Measurements from ENCODE around the gene CNTNAP2.

CNTNAP2 gene

GRCh38 chr7:146773506-146773905 is 656.9 kb downstream of the CNTNAP2 start:
- no peak overlapping the region for H3K27ac ChIP-seq (ENCODE audit: low read depth, low read length)
- no peaks in the 10 kb centered on the region for H3K4me1 ChIP-seq (ENCODE audit: control insufficient read depth, insufficient read depth, low read length, unreplicated experiment)
- no peaks in the 10 kb centered on the region for H3K36me3 ChIP-seq (ENCODE audit: insufficient read depth, low read length)
- no peak overlapping the region for H2AFZ ChIP-seq (ENCODE audit: low read length, unreplicated experiment)
- H3K4me3 ChIP-seq (ENCODE audit: low read depth, low read length): no peak overlapping the region
- H3K27me3 ChIP-seq (ENCODE audit: insufficient read depth, low read length): no peaks in the 10 kb centered on the region
- H3K79me2 ChIP-seq (ENCODE audit: control insufficient read depth, insufficient read depth, low read length, unreplicated experiment): no peaks in the 10 kb centered on the region

- no peaks in the 10 kb centered on the region for H3K27me3 ChIP-seq (ENCODE audit: insufficient read depth, low read length)
- H3K36me3 ChIP-seq (ENCODE audit: insufficient read depth, low read length): no peaks in the 10 kb centered on the region
- H3K27ac ChIP-seq (ENCODE audit: low read depth, low read length): no peak overlapping the region
- H2AFZ ChIP-seq (ENCODE audit: low read length, unreplicated experiment): no peak overlapping the region
- H3K4me1 ChIP-seq (ENCODE audit: control insufficient read depth, insufficient read depth, low read length, unreplicated experiment): no peaks in the 10 kb centered on the region
- no peaks in the 10 kb centered on the region for H3K79me2 ChIP-seq (ENCODE audit: control insufficient read depth, insufficient read depth, low read length, unreplicated experiment)
- no peak overlapping the region for H3K4me3 ChIP-seq (ENCODE audit: low read depth, low read length)
Observed at GRCh38 chr7:146781352-146782116, 664.9 kb downstream of the CNTNAP2 start.

GRCh38 chr7:146787266-146787665 is 670.7 kb downstream of the CNTNAP2 start:
- no peaks in the 10 kb centered on the region for H3K27me3 ChIP-seq (ENCODE audit: insufficient read depth, low read length)
- no peaks in the 10 kb centered on the region for H3K4me1 ChIP-seq (ENCODE audit: control insufficient read depth, insufficient read depth, low read length, unreplicated experiment)
- no peaks in the 10 kb centered on the region for H3K36me3 ChIP-seq (ENCODE audit: insufficient read depth, low read length)
- H3K79me2 ChIP-seq (ENCODE audit: control insufficient read depth, insufficient read depth, low read length, unreplicated experiment): no peaks in the 10 kb centered on the region
- no peak overlapping the region for H3K4me3 ChIP-seq (ENCODE audit: low read depth, low read length)
- no peak overlapping the region for H2AFZ ChIP-seq (ENCODE audit: low read length, unreplicated experiment)
- H3K27ac ChIP-seq (ENCODE audit: low read depth, low read length): no peak overlapping the region

GRCh38 chr7:146788008-146788407 is 671.4 kb downstream of the CNTNAP2 start:
- Histone ChIP-seq H3K79me2 (ENCODE audit: control insufficient read depth, insufficient read depth, low read length, unreplicated experiment) (no peaks in the 10 kb centered on the region), H3K27me3 (ENCODE audit: insufficient read depth, low read length) (no peaks in the 10 kb centered on the region), H3K4me1 (ENCODE audit: control insufficient read depth, insufficient read depth, low read length, unreplicated experiment) (no peaks in the 10 kb centered on the region), H3K27ac (ENCODE audit: low read depth, low read length) (no peak overlapping the region), H2AFZ (ENCODE audit: low read length, unreplicated experiment) (no peak overlapping the region), H3K36me3 (ENCODE audit: insufficient read depth, low read length) (no peaks in the 10 kb centered on the region), H3K4me3 (ENCODE audit: low read depth, low read length) (no peak overlapping the region)

DNA sequence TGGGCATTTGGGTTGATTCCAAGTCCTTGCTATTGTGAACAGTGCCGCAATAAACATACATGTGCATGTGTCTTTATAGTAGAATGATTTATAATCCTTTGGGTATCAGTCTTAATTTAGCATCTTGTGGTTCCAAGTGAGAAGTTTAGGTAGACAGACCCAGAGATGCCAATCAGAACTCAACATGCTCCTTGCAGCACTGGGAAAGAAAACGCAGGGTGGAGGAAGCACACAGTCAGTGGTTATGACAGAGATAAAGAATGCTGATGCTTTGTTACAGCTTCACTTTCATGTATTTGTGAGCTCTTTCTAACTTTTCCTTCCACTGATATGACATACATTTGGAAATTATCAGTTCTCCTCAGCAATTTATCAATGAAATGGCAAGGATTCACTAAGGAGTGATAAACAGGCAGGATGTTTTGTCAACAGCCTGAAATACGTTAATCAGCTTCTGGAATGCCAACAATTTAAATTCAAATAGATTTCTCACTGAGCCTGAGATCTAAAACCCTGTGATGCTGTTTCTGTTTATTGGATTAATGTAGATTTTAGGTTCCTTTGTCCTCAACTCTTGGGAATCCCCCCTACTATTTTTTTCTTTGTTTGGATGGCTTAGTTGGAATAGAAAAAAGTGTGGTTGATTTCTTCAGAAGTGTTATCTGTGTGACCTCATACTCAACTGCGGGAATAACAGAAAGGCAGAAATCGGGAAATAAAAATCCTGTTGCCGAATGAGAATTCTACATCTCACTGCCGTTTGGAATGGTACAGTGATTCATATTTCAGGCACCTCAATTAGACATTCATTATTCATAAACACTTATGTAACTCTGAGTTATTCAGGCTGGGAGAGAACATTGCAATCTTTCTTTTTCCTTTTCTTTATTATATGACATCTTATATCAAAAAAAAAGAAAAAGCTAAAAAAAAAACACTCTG is 675.0 kb downstream of the CNTNAP2 start:
- Histone ChIP-seq H3K4me1 (ENCODE audit: control insufficient read depth, insufficient read depth, low read length, unreplicated experiment) (no peaks in the 10 kb centered on the region), H3K36me3 (ENCODE audit: insufficient read depth, low read length) (no peaks in the 10 kb centered on the region), H3K79me2 (ENCODE audit: control insufficient read depth, insufficient read depth, low read length, unreplicated experiment) (no peaks in the 10 kb centered on the region), H3K27ac (ENCODE audit: low read depth, low read length) (no peak overlapping the region), H3K27me3 (ENCODE audit: insufficient read depth, low read length) (no peaks in the 10 kb centered on the region), H2AFZ (ENCODE audit: low read length, unreplicated experiment) (no peak overlapping the region), H3K4me3 (ENCODE audit: low read depth, low read length) (no peak overlapping the region)

- no peak overlapping the region for H2AFZ ChIP-seq (ENCODE audit: low read length, unreplicated experiment)
- no peak overlapping the region for H3K27ac ChIP-seq (ENCODE audit: low read depth, low read length)
- H3K79me2 ChIP-seq (ENCODE audit: control insufficient read depth, insufficient read depth, low read length, unreplicated experiment): no peaks in the 10 kb centered on the region
- no peaks in the 10 kb centered on the region for H3K36me3 ChIP-seq (ENCODE audit: insufficient read depth, low read length)
- H3K4me1 ChIP-seq (ENCODE audit: control insufficient read depth, insufficient read depth, low read length, unreplicated experiment): no peaks in the 10 kb centered on the region
- H3K27me3 ChIP-seq (ENCODE audit: insufficient read depth, low read length): no peaks in the 10 kb centered on the region
- H3K4me3 ChIP-seq (ENCODE audit: low read depth, low read length): no peak overlapping the region
Observed at GRCh38 chr7:146804620-146805019, 688.0 kb downstream of the CNTNAP2 start.

DNA sequence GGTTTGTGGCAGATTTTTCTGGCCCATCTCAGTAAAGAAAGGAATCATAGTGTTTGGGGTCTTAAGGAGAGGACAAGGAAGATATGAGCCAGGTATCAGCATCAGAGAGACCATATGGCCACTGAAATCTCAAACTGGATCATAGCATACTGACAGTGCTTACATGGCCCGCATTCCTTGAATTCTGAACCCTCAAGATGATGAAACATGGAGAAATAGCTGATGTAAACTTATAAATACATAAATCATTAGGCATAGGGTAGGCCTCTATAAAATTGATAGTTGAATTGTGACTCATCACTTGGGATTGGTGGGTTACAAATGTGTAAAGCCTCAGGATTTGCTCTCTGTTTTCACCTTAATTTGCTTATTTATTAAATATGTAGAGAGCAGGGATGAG is 688.5 kb downstream of the CNTNAP2 start:
- no peaks in the 10 kb centered on the region for H3K36me3 ChIP-seq (ENCODE audit: insufficient read depth, low read length)
- no peak overlapping the region for H2AFZ ChIP-seq (ENCODE audit: low read length, unreplicated experiment)
- no peak overlapping the region for H3K27ac ChIP-seq (ENCODE audit: low read depth, low read length)
- no peaks in the 10 kb centered on the region for H3K27me3 ChIP-seq (ENCODE audit: insufficient read depth, low read length)
- H3K4me3 ChIP-seq (ENCODE audit: low read depth, low read length): no peak overlapping the region
- no peaks in the 10 kb centered on the region for H3K79me2 ChIP-seq (ENCODE audit: control insufficient read depth, insufficient read depth, low read length, unreplicated experiment)
- H3K4me1 ChIP-seq (ENCODE audit: control insufficient read depth, insufficient read depth, low read length, unreplicated experiment): no peaks in the 10 kb centered on the region

- Histone ChIP-seq H3K79me2 (ENCODE audit: control insufficient read depth, insufficient read depth, low read length, unreplicated experiment) (no peaks in the 10 kb centered on the region), H3K36me3 (ENCODE audit: insufficient read depth, low read length) (no peaks in the 10 kb centered on the region), H3K27ac (ENCODE audit: low read depth, low read length) (no peak overlapping the region), H2AFZ (ENCODE audit: low read length, unreplicated experiment) (no peak overlapping the region), H3K4me1 (ENCODE audit: control insufficient read depth, insufficient read depth, low read length, unreplicated experiment) (no peaks in the 10 kb centered on the region), H3K27me3 (ENCODE audit: insufficient read depth, low read length) (no peaks in the 10 kb centered on the region), H3K4me3 (ENCODE audit: low read depth, low read length) (no peak overlapping the region)
Observed at GRCh38 chr7:146826329-146826728, 709.7 kb downstream of the CNTNAP2 start.

- no peaks in the 10 kb centered on the region for H3K4me1 ChIP-seq (ENCODE audit: control insufficient read depth, insufficient read depth, low read length, unreplicated experiment)
- no peaks in the 10 kb centered on the region for H3K79me2 ChIP-seq (ENCODE audit: control insufficient read depth, insufficient read depth, low read length, unreplicated experiment)
- no peak overlapping the region for H3K4me3 ChIP-seq (ENCODE audit: low read depth, low read length)
- H3K27me3 ChIP-seq (ENCODE audit: insufficient read depth, low read length): no peaks in the 10 kb centered on the region
- no peak overlapping the region for H3K27ac ChIP-seq (ENCODE audit: low read depth, low read length)
- no peak overlapping the region for H2AFZ ChIP-seq (ENCODE audit: low read length, unreplicated experiment)
- H3K36me3 ChIP-seq (ENCODE audit: insufficient read depth, low read length): no peaks in the 10 kb centered on the region
Observed at GRCh38 chr7:146830686-146831085, 714.1 kb downstream of the CNTNAP2 start.

DNA sequence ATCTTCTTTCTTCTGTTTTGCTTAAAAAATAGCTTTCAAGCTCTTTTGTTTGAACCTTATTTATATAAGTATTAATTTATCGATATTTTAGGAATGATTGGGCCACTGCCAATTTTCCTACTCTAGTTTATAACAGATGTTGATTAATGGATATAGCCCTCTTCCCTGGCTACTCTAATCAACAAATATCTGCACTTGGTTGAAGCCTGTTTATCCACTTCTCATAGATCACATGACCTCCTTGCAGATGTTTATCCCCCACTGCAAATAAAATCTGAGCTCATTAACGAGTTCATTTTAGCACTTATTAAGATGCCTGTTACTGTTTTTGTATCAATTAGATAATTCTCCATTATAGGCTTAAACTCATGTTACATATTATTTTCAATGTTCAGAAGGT is 715.3 kb downstream of the CNTNAP2 start:
- Histone ChIP-seq H2AFZ (ENCODE audit: low read length, unreplicated experiment) (no peak overlapping the region), H3K79me2 (ENCODE audit: control insufficient read depth, insufficient read depth, low read length, unreplicated experiment) (no peaks in the 10 kb centered on the region), H3K4me1 (ENCODE audit: control insufficient read depth, insufficient read depth, low read length, unreplicated experiment) (no peaks in the 10 kb centered on the region), H3K36me3 (ENCODE audit: insufficient read depth, low read length) (no peaks in the 10 kb centered on the region), H3K4me3 (ENCODE audit: low read depth, low read length) (no peak overlapping the region), H3K27me3 (ENCODE audit: insufficient read depth, low read length) (no peaks in the 10 kb centered on the region), H3K27ac (ENCODE audit: low read depth, low read length) (no peak overlapping the region)

GRCh38 chr7:146844405-146844804 is 727.8 kb downstream of the CNTNAP2 start:
- Histone ChIP-seq H3K79me2 (ENCODE audit: control insufficient read depth, insufficient read depth, low read length, unreplicated experiment) (no peaks in the 10 kb centered on the region), H2AFZ (ENCODE audit: low read length, unreplicated experiment) (no peak overlapping the region), H3K4me1 (ENCODE audit: control insufficient read depth, insufficient read depth, low read length, unreplicated experiment) (no peaks in the 10 kb centered on the region), H3K27me3 (ENCODE audit: insufficient read depth, low read length) (no peaks in the 10 kb centered on the region), H3K4me3 (ENCODE audit: low read depth, low read length) (no peak overlapping the region), H3K27ac (ENCODE audit: low read depth, low read length) (no peak overlapping the region), H3K36me3 (ENCODE audit: insufficient read depth, low read length) (no peaks in the 10 kb centered on the region)
